K562 (cell line): Measurements from ENCODE around the gene CTSS. TPM values are rescaled to one million over a fixed set of nuclear protein-coding genes. Genes with fewer than 3 reads are reported as not detected.

Experiments used
- ATAC-seq: fragments of 200-7000 bp; cut with Tn5 transposase; 3 replicates; pipeline ENCODE4 v1.9.1; 2020; ENCODE audit warnings: moderate library complexity
- BruUV-seq: library from RNA; stranded (reverse); fragments of 400-500 nt; replicated peaks from 2 replicates; lab custom pipeline; 2021; lab: Mats Ljungman, UMichigan
- CTCF ChIA-PET: fragments of 300-600 bp; formaldehyde crosslinking; extraction: SDS; loops from one replicate; lab custom pipeline; 2021; ENCODE audit warnings: low intra/inter-chr PET ratio; lab: Yijun Ruan, JAX
- POLR2A ChIA-PET: fragments of 300-600, 350-650 bp; sonication (Branson Sonifier 250); formaldehyde crosslinking; extraction: SDS; loops from one replicate; lab custom pipeline; 2021; ENCODE audit warnings: antibody characterized with exemption, inconsistent platforms; lab: Yijun Ruan, JAX
- DNase-seq, 4 experiments: peaks; one replicate each; pipeline versions ENCODE4 v3.0.0 to v3.0.0-alpha.2; 2011 to 2018; ENCODE audit warnings: low spot score in 3 of 4, mixed read lengths in 3 of 4; ENCODE audit errors: extremely low read depth in 1 of 4
- FAIRE-seq: peaks from 2 replicates; lab custom pipeline; 2011; peaks lifted over from hg19 to GRCh38; lab: Jason Lieb, UNC
- H2AFZ ChIP-seq: 2 replicates; pipeline ENCODE4 v1.6.0; 2011; ENCODE audit warnings: low read depth, low read length, control low read depth, inconsistent platforms
- H3K27ac ChIP-seq: fragments of 200-600 bp; 3 replicates; pipeline ENCODE4 v1.8.0; 2011; ENCODE audit warnings: low read depth, mild to moderate bottlenecking, control low read depth, inconsistent platforms, low read length, moderate library complexity, mixed read lengths; ENCODE audit errors: extremely low read depth
- H3K27me3 ChIP-seq, 2 experiments: fragments of 300-600 bp in 1 of 2; 2 replicates in 1 of 2; 3 replicates in 1 of 2; pipeline versions ENCODE4 v1.6.0 to v1.8.0; 2011; ENCODE audit warnings: inconsistent platforms in 2 of 2, low read length in 2 of 2, mild to moderate bottlenecking in 1 of 2, mixed read lengths in 1 of 2, moderate library complexity in 1 of 2; ENCODE audit not compliant: control insufficient read depth in 2 of 2, insufficient read depth in 2 of 2
- H3K36me3 ChIP-seq: fragments of 300-600 bp; 3 replicates; pipeline ENCODE4 v1.8.0; 2011; ENCODE audit warnings: mild to moderate bottlenecking, low read length, inconsistent platforms; ENCODE audit not compliant: control insufficient read depth, insufficient read depth
- H3K4me1 ChIP-seq, 2 experiments: fragments of 200-600 bp in 1 of 2; replicated peaks in 1 of 2; 2 replicates in 1 of 2; 3 replicates in 1 of 2; pipeline versions ENCODE4 v1.5.1 to v1.8.0; 2011; ENCODE audit warnings: inconsistent platforms in 2 of 2, low read length in 2 of 2, mild to moderate bottlenecking in 1 of 2, mixed read lengths in 1 of 2, moderate library complexity in 1 of 2; ENCODE audit not compliant: control insufficient read depth in 2 of 2, insufficient read depth in 2 of 2
- H3K4me2 ChIP-seq: 2 replicates; pipeline ENCODE4 v1.6.1; 2011; ENCODE audit warnings: low read length, control low read depth, inconsistent platforms, mixed read lengths; ENCODE audit not compliant: insufficient read depth
- H3K4me3 ChIP-seq: fragments of 200-600 bp; sonication (generic), shearing (Covaris generic); 2 replicates; pipeline ENCODE4 v1.5.1; 2016; ENCODE audit warnings: control low read depth, inconsistent platforms
- H3K79me2 ChIP-seq: fragments of 200-600 bp; 3 replicates; pipeline ENCODE4 v1.8.0; 2011; ENCODE audit warnings: low read length, inconsistent platforms; ENCODE audit not compliant: control insufficient read depth, insufficient read depth
- H3K9ac ChIP-seq, 2 experiments: 2 replicates each; pipeline versions ENCODE4 v1.6.0 to v1.6.1; 2011; ENCODE audit warnings: low read depth in 2 of 2, low read length in 2 of 2, control low read depth in 1 of 2, inconsistent platforms in 1 of 2, mild to moderate bottlenecking in 1 of 2, mixed read lengths in 1 of 2; ENCODE audit not compliant: insufficient read depth in 1 of 2
- H3K9me1 ChIP-seq: one replicate; pipeline ENCODE4 v1.6.0; 2011; ENCODE audit warnings: inconsistent platforms, mild to moderate bottlenecking, low read length, moderate library complexity; ENCODE audit not compliant: control insufficient read depth, insufficient read depth
- H3K9me3 ChIP-seq: replicated peaks from 2 replicates; pipeline ENCODE4 v1.5.1; 2011; ENCODE audit warnings: low read depth, low read length, inconsistent platforms; ENCODE audit not compliant: control insufficient read depth, insufficient read depth
- H4K20me1 ChIP-seq: replicated peaks from 2 replicates; pipeline ENCODE4 v1.6.1; 2011; ENCODE audit warnings: low read length, inconsistent platforms, mixed read lengths; ENCODE audit not compliant: control insufficient read depth, insufficient read depth
- AFF4 ChIP-seq: sonication (generic); formaldehyde crosslinking; IDR thresholded peaks from 2 replicates; pipeline ENCODE4 v1.8.0; 2023; ENCODE audit warnings: mild to moderate bottlenecking, missing genetic modification reagents
- CBFB ChIP-seq: sonication (generic); formaldehyde crosslinking; IDR thresholded peaks from 2 replicates; pipeline ENCODE4 v1.4.0; 2020; ENCODE audit warnings: mild to moderate bottlenecking, missing genetic modification reagents
- CEBPB ChIP-seq: fragments of 450-650 bp; IDR thresholded peaks from 2 replicates; pipeline ENCODE4 v1.6.1; 2016; ENCODE audit warnings: missing genetic modification characterization, missing compliant biosample characterization
- ELK1 ChIP-seq: sonication (generic); formaldehyde crosslinking; IDR thresholded peaks from 2 replicates; pipeline ENCODE4 v1.8.1; 2022; ENCODE audit warnings: missing genetic modification reagents
- FOXP1 ChIP-seq: sonication (generic); formaldehyde crosslinking; IDR thresholded peaks from 2 replicates; pipeline ENCODE4 v1.8.0; 2022; ENCODE audit warnings: mild to moderate bottlenecking, missing genetic modification reagents
- TAF7 ChIP-seq: fragments of 450-650 bp; IDR thresholded peaks from 2 replicates; pipeline ENCODE4 v1.6.1; 2016; ENCODE audit warnings: missing genetic modification characterization, missing compliant biosample characterization
- ZZZ3 ChIP-seq: fragments of 450-650 bp; IDR thresholded peaks from 2 replicates; pipeline ENCODE4 v1.6.1; 2016; ENCODE audit warnings: antibody characterized with exemption, mild to moderate bottlenecking, moderate library complexity
- WGBS: fragments of 100-300 bp; shearing (Covaris generic); methylation state at CpG from one replicate; pipeline ENCODE4 v1.1.6; 2016; ENCODE audit warnings: low coverage, mixed read lengths; ENCODE audit not compliant: insufficient coverage; ENCODE audit errors: missing lambda C conversion rate; 5-methylcytosine and 5-hydroxymethylcytosine counted together
- in situ Hi-C: fragments of 300-500 bp; cut with MboI; formaldehyde crosslinking; loops from 4 replicates; pipeline ENCODE4 v1.15.0; 2018; ENCODE audit warnings: inconsistent platforms, mixed read lengths
- intact Hi-C: fragments of 100-400 bp; cut with micrococcal nuclease; formaldehyde crosslinking; loops from 2 replicates; pipeline ENCODE4 v1.14.2; 2022
- polyA plus RNA-seq, 8 experiments: library from polyadenylated mRNA; depleted of rRNA in 4 of 8; stranded (reverse) in 5 of 8; unstranded in 3 of 8; fragments of >200 nt; fragmentation: Nextera tagmentation in 2 of 8; fragmentation: Illumina TruSeq in 1 of 8; extraction: Ambion mirVana in 2 of 8; extraction: Trizol in 1 of 8; gene quantifications; 2 replicates each; pipeline versions ENCODE4 v1.2.1 to v1.2.3, GENCODE V29; 2011 to 2014; ENCODE audit warnings: inconsistent platforms in 1 of 8, missing spikeins in 1 of 8
- total RNA-seq, 7 experiments: library from RNA; depleted of rRNA in 6 of 7; stranded (reverse); fragments of >200 nt in 6 of 7; fragmentation: Illumina TruSeq in 2 of 7; extraction: Trizol in 2 of 7; gene quantifications; 2 replicates each; pipeline versions ENCODE4 v1.2.1 to v1.2.3, GENCODE V29; 2011 to 2021; ENCODE audit warnings: low replicate concordance in 1 of 7
- TF ChIP-seq, protein P1 (sequence below): fragments of 200-800 bp; sonication (Bioruptor generic); IDR thresholded peaks from 2 replicates; pipeline ENCODE4 v1.6.1; 2017; ENCODE audit warnings: missing genetic modification characterization, missing compliant biosample characterization
- TF ChIP-seq, protein P2 (sequence below): fragments of 450-650 bp; formaldehyde crosslinking; IDR thresholded peaks from 2 replicates; pipeline ENCODE4 v1.4.0; 2020; ENCODE audit warnings: mild to moderate bottlenecking, moderate library complexity

Gene CTSS
- total and polyA plus RNA-seq, 9 of the 15 experiments (the other 6 are each of a cell fraction or from before 2014, with no cell fraction given): 8.6 to 24.9 (median 10.3) TPM

GRCh38 chr1:150804671-150805070 lies 39.1 kb upstream of the CTSS start:
- POLR2A ChIA-PET: interaction anchor here (1.5 kb wide), 1 partner anchor 8 kb away, joined by 4 read pairs; no protein-coding TSS in a partner anchor
- ATAC-seq: no peak
- TF ChIP-seq ZZZ3: no peak
- no peak for TF ChIP-seq CBFB (CRISPR knock-in tag)
- TF ChIP-seq CEBPB (tag): no peak
- TF ChIP-seq AFF4: no peak
- TF ChIP-seq ELK1 (CRISPR knock-in tag): no peak
- no peak for TF ChIP-seq TAF7
- TF ChIP-seq FOXP1: no peak
- TF ChIP-seq, protein P1, sequence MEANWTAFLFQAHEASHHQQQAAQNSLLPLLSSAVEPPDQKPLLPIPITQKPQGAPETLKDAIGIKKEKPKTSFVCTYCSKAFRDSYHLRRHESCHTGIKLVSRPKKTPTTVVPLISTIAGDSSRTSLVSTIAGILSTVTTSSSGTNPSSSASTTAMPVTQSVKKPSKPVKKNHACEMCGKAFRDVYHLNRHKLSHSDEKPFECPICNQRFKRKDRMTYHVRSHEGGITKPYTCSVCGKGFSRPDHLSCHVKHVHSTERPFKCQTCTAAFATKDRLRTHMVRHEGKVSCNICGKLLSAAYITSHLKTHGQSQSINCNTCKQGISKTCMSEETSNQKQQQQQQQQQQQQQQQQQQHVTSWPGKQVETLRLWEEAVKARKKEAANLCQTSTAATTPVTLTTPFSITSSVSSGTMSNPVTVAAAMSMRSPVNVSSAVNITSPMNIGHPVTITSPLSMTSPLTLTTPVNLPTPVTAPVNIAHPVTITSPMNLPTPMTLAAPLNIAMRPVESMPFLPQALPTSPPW: no peak
- TF ChIP-seq, protein P2, sequence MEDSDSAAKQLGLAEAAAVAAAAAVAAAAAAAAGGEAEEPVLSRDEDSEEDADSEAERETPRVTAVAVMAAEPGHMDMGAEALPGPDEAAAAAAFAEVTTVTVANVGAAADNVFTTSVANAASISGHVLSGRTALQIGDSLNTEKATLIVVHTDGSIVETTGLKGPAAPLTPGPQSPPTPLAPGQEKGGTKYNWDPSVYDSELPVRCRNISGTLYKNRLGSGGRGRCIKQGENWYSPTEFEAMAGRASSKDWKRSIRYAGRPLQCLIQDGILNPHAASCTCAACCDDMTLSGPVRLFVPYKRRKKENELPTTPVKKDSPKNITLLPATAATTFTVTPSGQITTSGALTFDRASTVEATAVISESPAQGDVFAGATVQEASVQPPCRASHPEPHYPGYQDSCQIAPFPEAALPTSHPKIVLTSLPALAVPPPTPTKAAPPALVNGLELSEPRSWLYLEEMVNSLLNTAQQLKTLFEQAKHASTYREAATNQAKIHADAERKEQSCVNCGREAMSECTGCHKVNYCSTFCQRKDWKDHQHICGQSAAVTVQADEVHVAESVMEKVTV (CRISPR knock-in tag): no peak

More at GRCh38 chr1:150804671-150805070, 39.1 kb upstream of the CTSS start:
- DNase-seq: no peak
- Histone ChIP-seq H2AFZ (no peak overlapping the region), H3K9me3 (no peaks in the 10 kb centered on the region), H3K27ac (no peak overlapping the region), H3K79me2 (no peaks in the 10 kb centered on the region), H3K4me3 (no peak overlapping the region), H3K27me3 (no peaks in the 10 kb centered on the region), H3K4me2 (no peak overlapping the region), H3K9me1 (no peaks in the 10 kb centered on the region), H3K4me1 (peaks cover 0 to 6% of the 10 kb centered on the region in 2 experiments; a peak in 1 of 5 replicates), H3K36me3 (no peaks in the 10 kb centered on the region), H4K20me1 (no peaks in the 10 kb centered on the region), H3K9ac (no peak overlapping the region)
- no peak for FAIRE-seq
- 74% methylated on average over 3 of the region's 3 CpGs for whole genome bisulfite sequencing
- intact Hi-C loops (no loop called here), in situ Hi-C loops (no loop called here)
- CTCF ChIA-PET: no interaction called here
- no TSS peak for BruUV-seq
